Measurements from ENCODE around the gene VAMP4. TPM values are rescaled to one million over a fixed set of nuclear protein-coding genes. Genes with fewer than 3 reads are reported as not detected.
"Not testable (repeated sequence)": the region's sequence is repeated elsewhere in the genome, so short reads cannot be mapped to it uniquely, and the experiment has no call there.

The VAMP4 gene
- total RNA-seq, 3 donors from 2014 or later = 9.3 to 15.0 (median 11.1) TPM

DNA sequence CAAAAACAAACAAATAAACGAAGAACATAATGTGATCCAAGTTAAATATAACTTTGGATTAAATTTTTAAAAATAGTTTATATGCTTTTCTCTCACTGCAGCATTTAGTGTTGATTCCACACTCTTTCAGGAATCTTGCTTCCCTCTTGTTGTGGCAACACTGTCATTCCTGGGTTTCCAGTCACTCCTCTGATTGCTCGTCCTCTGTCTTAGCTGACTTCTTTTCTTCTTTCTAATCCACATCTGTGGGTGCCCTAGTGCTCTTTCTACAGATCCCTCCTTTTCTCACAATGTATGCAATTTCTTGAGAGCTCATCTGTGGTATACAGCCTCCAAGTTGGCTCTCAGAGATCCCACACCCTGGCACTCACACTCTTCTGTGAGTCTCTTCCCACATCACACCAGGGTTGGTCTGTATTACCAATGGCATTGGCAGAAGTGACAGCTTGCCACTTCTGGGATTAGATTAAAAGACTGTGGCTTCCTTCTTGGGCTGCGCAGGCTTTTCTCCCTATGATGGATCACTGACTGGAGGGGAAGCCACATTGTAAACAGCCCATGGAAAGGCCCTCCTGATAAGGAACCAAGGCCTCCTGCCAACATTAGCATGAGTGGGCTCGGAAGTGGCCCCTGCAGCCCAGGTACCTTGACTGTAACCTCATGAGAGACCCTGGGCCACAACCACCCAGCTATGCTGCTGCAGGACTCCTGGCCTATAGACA, 77.8 kb downstream of the VAMP4 start:
- no peak for TF ChIP-seq CTCF (IDR thresholded peaks at IDR 0.05)
- no peak for ATAC-seq
- intact Hi-C loops (cut with DNase I, micrococcal nuclease) = no loop called here
- H3K36me3 ChIP-seq (ENCODE audit: low read depth) = no peaks in the 10 kb centered on the region
- no peak overlapping the region for H3K4me3 ChIP-seq
- no peaks in the 10 kb centered on the region for H3K4me1 ChIP-seq (ENCODE audit: low read depth)
- no peaks in the 10 kb centered on the region for H3K9me3 ChIP-seq
- no peak for DNase-seq

- intact Hi-C loops (cut with DNase I, micrococcal nuclease) = no loop called here
- no peak for TF ChIP-seq CTCF (IDR thresholded peaks at IDR 0.05)
Observed at GRCh38 chr1:171663036-171663853, 78.6 kb downstream of the VAMP4 start.

GRCh38 chr1:171661076-171661650, 80.7 kb downstream of the VAMP4 start:
- no peaks in the 10 kb centered on the region for H3K9me3 ChIP-seq
- DNase-seq (no peak), ATAC-seq (no peak)
- H3K36me3 ChIP-seq (ENCODE audit: low read depth) = no peaks in the 10 kb centered on the region
- intact Hi-C loops (cut with DNase I, micrococcal nuclease) = no loop called here
- no peaks in the 10 kb centered on the region for H3K4me1 ChIP-seq (ENCODE audit: low read depth)
- TF ChIP-seq CTCF (IDR thresholded peaks at IDR 0.05) = no peak
- H3K4me3 ChIP-seq = no peak overlapping the region

More at GRCh38 chr1:171663036-171663853, 78.6 kb downstream of the VAMP4 start:
- H3K9me3 ChIP-seq = no peaks in the 10 kb centered on the region
- no peaks in the 10 kb centered on the region for H3K36me3 ChIP-seq (ENCODE audit: low read depth)
- DNase-seq (no peak), ATAC-seq (no peak)
- H3K4me1 ChIP-seq (ENCODE audit: low read depth) = no peaks in the 10 kb centered on the region
- H3K4me3 ChIP-seq = no peak overlapping the region

GRCh38 chr1:171656206-171656605, 85.7 kb downstream of the VAMP4 start:
- not testable (repeated sequence) for H3K9me3 ChIP-seq; H3K4me3 ChIP-seq; H3K36me3 ChIP-seq (ENCODE audit: low read depth); H3K4me1 ChIP-seq (ENCODE audit: low read depth)
- DNase-seq = peak in 2 of 3 donors; percentile 25 to 41
- peak; percentile 48 for ATAC-seq
- intact Hi-C loops (cut with DNase I, micrococcal nuclease) = loop anchor here in 1 of 2 donors (10.0 kb wide), 1 partner anchor 59 kb away; no protein-coding TSS in a partner anchor

DNA sequence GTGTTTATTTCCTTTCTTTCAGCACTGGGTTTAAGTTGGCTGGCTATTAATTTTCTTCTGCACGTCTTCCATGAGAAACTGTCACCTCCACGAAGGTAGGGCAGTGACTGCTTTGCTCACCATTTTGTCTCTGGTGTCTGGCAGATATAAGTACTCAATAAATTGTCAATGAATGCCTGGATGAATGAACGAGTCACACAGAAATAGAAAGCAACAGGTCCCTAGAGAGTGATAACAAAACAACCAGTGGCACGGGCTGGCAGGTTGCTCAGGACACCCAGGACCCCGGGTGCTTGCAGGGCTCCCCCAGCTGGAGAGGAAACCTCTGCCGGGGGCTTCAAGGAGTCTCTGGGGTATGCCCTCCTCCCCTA, 86.1 kb downstream of the VAMP4 start:
- TF ChIP-seq CTCF (IDR thresholded peaks at IDR 0.05) = no peak
- no peak for ATAC-seq
- Histone ChIP-seq H3K4me3 (no peak overlapping the region), H3K4me1 (ENCODE audit: low read depth) (no peaks in the 10 kb centered on the region), H3K36me3 (ENCODE audit: low read depth) (no peaks in the 10 kb centered on the region), H3K9me3 (no peaks in the 10 kb centered on the region)
- no peak for DNase-seq
- intact Hi-C loops (cut with DNase I, micrococcal nuclease) = loop anchor here in 1 of 2 donors (10.0 kb wide), 1 partner anchor 59 kb away; no protein-coding TSS in a partner anchor

All from mucosa of descending colon (tissue), 3 donors.